Gastrocnemius medialis (tissue), 4 donors: Measurements from ENCODE around the gene DHRSX. TPM values are rescaled to one million over a fixed set of nuclear protein-coding genes. Genes with fewer than 3 reads are reported as not detected.

ENCODE experiments used
- ATAC-seq, 2 donors: fragments of 150-250 bp; one replicate each; pipeline ENCODE4 v1.9.1; 2016
- DNase-seq, 2 donors: peaks; one replicate each; pipeline ENCODE4 v3.0.0-alpha.2; 2019
- H3K27ac ChIP-seq, 4 donors: fragments of 200-600 bp; sonication (generic); 1 replicate in 1 of 4; 2 replicates in 3 of 4; pipeline ENCODE4 v1.5.1; 2016 to 2018; ENCODE audit warnings: mild to moderate bottlenecking in 2 of 4, moderate library complexity in 1 of 4
- H3K27me3 ChIP-seq, 3 donors: fragments of 200-600 bp; sonication (generic) in 2 of 3; 1 replicate in 1 of 3; 2 replicates in 2 of 3; pipeline versions ENCODE4 v1.5.1 to v1.6.0; 2016 to 2019; ENCODE audit warnings: mild to moderate bottlenecking in 1 of 3, moderate library complexity in 1 of 3
- H3K36me3 ChIP-seq, 2 donors: fragments of 200-600 bp; sonication (generic) in 1 of 2; one replicate each; pipeline ENCODE4 v1.5.1; 2017 to 2018
- H3K4me1 ChIP-seq, 2 donors: fragments of 200-600 bp; sonication (generic) in 1 of 2; one replicate each; pipeline ENCODE4 v1.5.1; 2016 to 2017; ENCODE audit warnings: mild to moderate bottlenecking in 2 of 2
- H3K4me3 ChIP-seq, 4 donors: fragments of 200-600 bp; sonication (generic) in 3 of 4; 1 replicate in 1 of 4; 2 replicates in 3 of 4; pipeline ENCODE4 v1.5.1; 2016 to 2019; ENCODE audit warnings: mild to moderate bottlenecking in 2 of 4
- H3K9me3 ChIP-seq, 3 donors: fragments of 200-600 bp; sonication (generic) in 2 of 3; 1 replicate in 1 of 3; 2 replicates in 2 of 3; pipeline ENCODE4 v1.5.1; 2016 to 2019
- CTCF ChIP-seq, 5 experiments: fragments of 450-650 bp in 3 of 5; fragments of 200-600 bp in 2 of 5; sonication (generic) in 2 of 5; IDR thresholded peaks in 4 of 5; conservative IDR thresholded peaks in 1 of 5; 1 replicate in 4 of 5; 2 replicates in 1 of 5; pipeline ENCODE4 v1.5.1; 2016 to 2019; ENCODE audit warnings: antibody characterized with exemption in 5 of 5, mild to moderate bottlenecking in 3 of 5, moderate library complexity in 3 of 5
- POLR2A ChIP-seq, 2 donors: fragments of 450-650 bp; IDR thresholded peaks; one replicate each; pipeline ENCODE4 v1.6.1; 2017; ENCODE audit warnings: antibody characterized with exemption in 2 of 2, mild to moderate bottlenecking in 2 of 2, moderate library complexity in 2 of 2
- in situ Hi-C, 4 donors: fragments of 200-750 bp; cut with MboI; loops; one replicate each; pipeline versions ENCODE4 v1.15.0 to v1.8.0; 2017; ENCODE audit warnings: low sequenced_read_pairs in 4 of 4
- intact Hi-C: fragments of 100-400 bp; cut with DNase I; formaldehyde crosslinking; loops from one replicate; pipeline ENCODE4 v1.15.1; 2023; ENCODE audit warnings: low total_unique reads
- total RNA-seq, 4 donors: library from RNA; depleted of rRNA; stranded (reverse); fragments of >200 nt; gene quantifications; one replicate each; pipeline versions ENCODE4 v1.1.0 to v1.2.3, GENCODE V29; 2016

DHRSX gene
- total RNA-seq, 4 donors from 2014 or later = 9.8 to 31.1 (median 13.6) TPM

GRCh38 chrX:2516623-2517022 lies 15.8 kb upstream of the DHRSX start:
- DNase-seq (no peak), ATAC-seq (no peak)
- Histone ChIP-seq H3K27ac (no peak overlapping the region), H3K4me3 (no peak overlapping the region), H3K4me1 (no peaks in the 10 kb centered on the region), H3K36me3 (no peaks in the 10 kb centered on the region), H3K27me3 (no peaks in the 10 kb centered on the region), H3K9me3 (no peaks in the 10 kb centered on the region)
- in situ Hi-C loops = no loop called here
- TF ChIP-seq POLR2A (IDR thresholded peaks at IDR 0.05) (no peak), CTCF (IDR thresholded peaks at IDR 0.05 in 4 of 5, conservative IDR thresholded peaks at IDR 0.05 in 1 of 5) (no peak)
- intact Hi-C loops = no loop called here

GRCh38 chrX:2514131-2514530 lies 13.4 kb upstream of the DHRSX start:
- H3K36me3 ChIP-seq = no peaks in the 10 kb centered on the region
- no peaks in the 10 kb centered on the region for H3K4me1 ChIP-seq
- H3K4me3 ChIP-seq = no peak overlapping the region
- H3K9me3 ChIP-seq = no peaks in the 10 kb centered on the region
- H3K27ac ChIP-seq = no peak overlapping the region
- DNase-seq (no peak), ATAC-seq (no peak)
- intact Hi-C loops (no loop called here), in situ Hi-C loops (no loop called here)
- TF ChIP-seq POLR2A (IDR thresholded peaks at IDR 0.05) (no peak), CTCF (IDR thresholded peaks at IDR 0.05 in 4 of 5, conservative IDR thresholded peaks at IDR 0.05 in 1 of 5) (no peak)
- H3K27me3 ChIP-seq = no peaks in the 10 kb centered on the region

GRCh38 chrX:2513121-2513664 lies 12.4 kb upstream of the DHRSX start:
- TF ChIP-seq POLR2A (IDR thresholded peaks at IDR 0.05) (no peak), CTCF (IDR thresholded peaks at IDR 0.05 in 4 of 5, conservative IDR thresholded peaks at IDR 0.05 in 1 of 5) (no peak)
- no peak overlapping the region for H3K27ac ChIP-seq
- in situ Hi-C loops (no loop called here), intact Hi-C loops (no loop called here)
- H3K4me1 ChIP-seq = no peaks in the 10 kb centered on the region
- H3K36me3 ChIP-seq = no peaks in the 10 kb centered on the region
- H3K27me3 ChIP-seq = no peaks in the 10 kb centered on the region
- DNase-seq (no peak), ATAC-seq (no peak)
- H3K9me3 ChIP-seq = no peaks in the 10 kb centered on the region
- no peak overlapping the region for H3K4me3 ChIP-seq

GRCh38 chrX:2512501-2512900 lies 11.7 kb upstream of the DHRSX start:
- Histone ChIP-seq H3K4me3 (no peak overlapping the region), H3K36me3 (no peaks in the 10 kb centered on the region), H3K27ac (no peak overlapping the region), H3K4me1 (no peaks in the 10 kb centered on the region), H3K27me3 (no peaks in the 10 kb centered on the region), H3K9me3 (no peaks in the 10 kb centered on the region)
- ATAC-seq (no peak), DNase-seq (no peak)
- in situ Hi-C loops (no loop called here), intact Hi-C loops (no loop called here)
- TF ChIP-seq CTCF (IDR thresholded peaks at IDR 0.05 in 4 of 5, conservative IDR thresholded peaks at IDR 0.05 in 1 of 5) (no peak), POLR2A (IDR thresholded peaks at IDR 0.05) (no peak)

- Histone ChIP-seq H3K4me3 (no peak overlapping the region), H3K4me1 (no peaks in the 10 kb centered on the region), H3K36me3 (no peaks in the 10 kb centered on the region), H3K9me3 (no peaks in the 10 kb centered on the region), H3K27me3 (no peaks in the 10 kb centered on the region), H3K27ac (no peak overlapping the region)
- in situ Hi-C loops (no loop called here), intact Hi-C loops (no loop called here)
- no peak for ATAC-seq
- no peak for TF ChIP-seq POLR2A (IDR thresholded peaks at IDR 0.05)
- TF ChIP-seq CTCF (IDR thresholded peaks at IDR 0.05 in 4 of 5, conservative IDR thresholded peaks at IDR 0.05 in 1 of 5) = no peak
- no peak for DNase-seq
Observed at GRCh38 chrX:2511326-2511725, 10.6 kb upstream of the DHRSX start.
